ENCODE measurements around the gene SP1. TPM values are rescaled to one million over a fixed set of nuclear protein-coding genes. Genes with fewer than 3 reads are reported as not detected.

Gene SP1
- total RNA-seq, 4 donors from 2014 or later = 82.5 to 122 (median 111) TPM

GRCh38 chr12:53336181-53336681 is 43.7 kb upstream of the SP1 start, which contains the start of gene SP7:
Gene SP7 (minus strand): TSS chr12:53336354. CDS start chr12:53335646, 708 bp downstream.
- no peak for TF ChIP-seq POLR2A (IDR thresholded peaks at IDR 0.05)
- TF ChIP-seq POLR2AphosphoS5 (IDR thresholded peaks at IDR 0.05) = no peak
- TF ChIP-seq EP300 (IDR thresholded peaks at IDR 0.05) = no peak
- no peak within 1 kb of the TSS for H3K27ac ChIP-seq
- H3K27me3 ChIP-seq = peaks cover 50% of the 10 kb centered on the region
- H3K36me3 ChIP-seq = no peaks in the 10 kb centered on the region
- H3K4me3 ChIP-seq = no peak within 1 kb of the TSS
- H3K4me1 ChIP-seq = no peaks in the 10 kb centered on the region
- DNase-seq (ENCODE audit: low spot score in 2 of 2) = no peak
- no peaks in the 10 kb centered on the region for H3K9me3 ChIP-seq
- WGBS = 45% methylated on average over 13 of the region's 15 CpGs

DNA sequence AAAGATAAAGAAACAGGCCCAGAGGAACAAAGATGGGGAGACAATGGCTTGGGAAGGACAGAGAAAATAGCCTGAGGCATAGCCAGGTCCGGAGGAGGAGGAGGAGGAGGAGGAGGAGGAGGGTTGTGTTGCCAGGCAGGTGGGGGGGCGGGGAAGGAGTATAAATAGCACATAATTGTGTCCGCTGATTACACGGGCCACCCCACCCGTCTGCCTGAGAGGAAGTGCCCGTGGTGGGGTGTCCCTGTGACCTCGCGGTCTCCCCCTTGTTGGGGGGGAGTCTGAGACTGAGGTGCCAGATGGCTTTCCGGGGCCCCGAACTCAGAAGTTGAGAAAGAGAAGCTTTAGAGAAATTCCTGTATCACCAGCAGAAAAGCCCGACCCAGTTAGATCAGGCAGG is 42.0 kb upstream of the SP1 start:
- no peak for TF ChIP-seq EP300 (IDR thresholded peaks at IDR 0.05)
- no peak for TF ChIP-seq POLR2A (IDR thresholded peaks at IDR 0.05)
- TF ChIP-seq CTCF (IDR thresholded peaks at IDR 0.05) = no peak
- TF ChIP-seq POLR2AphosphoS5 (IDR thresholded peaks at IDR 0.05) = no peak
- no peaks in the 10 kb centered on the region for H3K9me3 ChIP-seq
- no peaks in the 10 kb centered on the region for H3K4me1 ChIP-seq
- peaks cover 48% of the 10 kb centered on the region for H3K27me3 ChIP-seq
- no peak overlapping the region for H3K27ac ChIP-seq
- WGBS = 35% methylated on average over 11 of the region's 11 CpGs
- DNase-seq (ENCODE audit: low spot score in 2 of 2) = no peak
- no peak overlapping the region for H3K4me3 ChIP-seq
- no peaks in the 10 kb centered on the region for H3K36me3 ChIP-seq

DNA sequence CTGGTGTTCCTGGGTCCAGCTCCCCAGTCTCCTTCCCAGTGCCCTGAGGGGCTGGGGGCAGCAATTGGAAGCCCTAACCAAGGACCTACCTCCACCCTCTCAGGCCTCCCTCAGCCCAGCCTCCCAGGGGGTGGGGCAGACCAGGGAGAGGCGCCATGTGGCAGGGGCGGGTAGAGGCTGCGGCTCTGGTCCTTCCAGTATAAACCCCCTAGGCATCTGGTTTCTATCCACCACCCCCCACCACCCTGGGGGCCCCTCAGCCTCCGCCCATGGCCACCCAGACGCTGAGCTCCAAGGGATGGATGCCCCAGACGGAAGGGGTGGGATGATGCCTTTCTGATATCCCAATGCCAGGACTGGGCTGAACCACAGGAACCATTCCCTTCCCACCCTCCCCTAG is 41.1 kb upstream of the SP1 start:
- Histone ChIP-seq H3K9me3 (no peaks in the 10 kb centered on the region), H3K27ac (no peak overlapping the region), H3K36me3 (no peaks in the 10 kb centered on the region), H3K27me3 (peaks cover 48% of the 10 kb centered on the region), H3K4me3 (no peak overlapping the region), H3K4me1 (no peaks in the 10 kb centered on the region)
- DNase-seq (ENCODE audit: low spot score in 2 of 2) = no peak
- 24% methylated on average over 5 of the region's 6 CpGs for WGBS
- no peak for TF ChIP-seq EP300 (IDR thresholded peaks at IDR 0.05)
- TF ChIP-seq POLR2A (IDR thresholded peaks at IDR 0.05) = no peak
- no peak for TF ChIP-seq CTCF (IDR thresholded peaks at IDR 0.05)
- TF ChIP-seq POLR2AphosphoS5 (IDR thresholded peaks at IDR 0.05) = no peak

DNA sequence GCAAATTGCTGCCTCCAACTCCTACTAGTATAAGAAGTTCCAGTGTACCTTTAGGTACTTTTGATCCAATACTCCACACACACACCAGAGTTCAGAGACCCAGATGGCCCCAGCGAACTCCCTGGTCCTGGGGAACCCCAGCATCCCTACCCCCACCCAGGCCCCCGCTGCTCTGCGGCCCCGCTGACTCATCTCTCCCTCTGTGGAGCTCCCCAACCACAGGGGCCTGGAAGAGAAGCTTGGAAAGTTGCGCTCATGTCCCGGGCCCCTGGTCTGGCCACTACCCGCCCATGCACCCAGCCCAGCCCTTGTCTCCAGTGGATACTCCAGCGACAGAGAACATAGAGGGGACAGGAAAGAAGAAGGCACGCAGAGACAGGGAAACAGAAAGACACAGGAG is 39.6 kb upstream of the SP1 start:
- Histone ChIP-seq H3K4me3 (no peak overlapping the region), H3K36me3 (no peaks in the 10 kb centered on the region), H3K9me3 (no peaks in the 10 kb centered on the region), H3K27me3 (peaks cover 36% of the 10 kb centered on the region), H3K4me1 (peaks cover 10% of the 10 kb centered on the region), H3K27ac (no peak overlapping the region)
- WGBS = 86% methylated on average over 9 of the region's 9 CpGs
- TF ChIP-seq CTCF (IDR thresholded peaks at IDR 0.05) = no peak
- no peak for TF ChIP-seq POLR2AphosphoS5 (IDR thresholded peaks at IDR 0.05)
- no peak for TF ChIP-seq EP300 (IDR thresholded peaks at IDR 0.05)
- TF ChIP-seq POLR2A (IDR thresholded peaks at IDR 0.05) = no peak
- DNase-seq (ENCODE audit: low spot score in 2 of 2) = no peak

- no peak for DNase-seq (ENCODE audit: low spot score in 2 of 2)
- no peaks in the 10 kb centered on the region for H3K9me3 ChIP-seq
- 56% methylated on average over 3 of the region's 3 CpGs for WGBS
- no peak overlapping the region for H3K4me3 ChIP-seq
- TF ChIP-seq EP300 (IDR thresholded peaks at IDR 0.05) = no peak
- TF ChIP-seq POLR2A (IDR thresholded peaks at IDR 0.05) = no peak
- no peak for TF ChIP-seq CTCF (IDR thresholded peaks at IDR 0.05)
- TF ChIP-seq POLR2AphosphoS5 (IDR thresholded peaks at IDR 0.05) = no peak
- peaks cover 19% of the 10 kb centered on the region for H3K4me1 ChIP-seq
- peaks cover 9% of the 10 kb centered on the region for H3K27me3 ChIP-seq
- H3K27ac ChIP-seq = no peak overlapping the region
- H3K36me3 ChIP-seq = no peaks in the 10 kb centered on the region
Measured at GRCh38 chr12:53343449-53343848, 36.5 kb upstream of the SP1 start.

GRCh38 chr12:53343969-53344368 is 36.0 kb upstream of the SP1 start:
- WGBS = 95% methylated on average over 4 of the region's 4 CpGs

More at GRCh38 chr12:53343969-53344368, 36.0 kb upstream of the SP1 start:
- no peak for DNase-seq (ENCODE audit: low spot score in 2 of 2)
- peak overlapping the region; percentile 82 for H3K4me3 ChIP-seq
- no peaks in the 10 kb centered on the region for H3K36me3 ChIP-seq
- peaks cover 4% of the 10 kb centered on the region for H3K27me3 ChIP-seq
- H3K4me1 ChIP-seq = peaks cover 19% of the 10 kb centered on the region
- H3K27ac ChIP-seq = no peak overlapping the region
- TF ChIP-seq POLR2AphosphoS5 (IDR thresholded peaks at IDR 0.05) (no peak), CTCF (IDR thresholded peaks at IDR 0.05) (no peak), POLR2A (IDR thresholded peaks at IDR 0.05) (no peak), EP300 (IDR thresholded peaks at IDR 0.05) (no peak)
- no peaks in the 10 kb centered on the region for H3K9me3 ChIP-seq

All from suprapubic skin (tissue), 4 donors.